Measurements from ENCODE around the gene FKBP4. TPM values are rescaled to one million over a fixed set of nuclear protein-coding genes. Genes with fewer than 3 reads are reported as not detected.

Gene FKBP4
- total and polyA plus RNA-seq, 2 experiments from 2014 or later = 126 to 223 TPM

GRCh38 chr12:2765052-2765451 is 29.7 kb upstream of the FKBP4 start:
- H3K9me3 Mint-ChIP-seq = no peaks in the 10 kb centered on the region
- no peak for TF ChIP-seq CREB1 (CRISPR knock-in tag; IDR thresholded peaks at IDR 0.05; ENCODE audit: low read depth)
- TF ChIP-seq ZNF331 (CRISPR knock-in tag; IDR thresholded peaks at IDR 0.05; ENCODE audit: low read depth) = no peak
- no peak for TF ChIP-seq REST (IDR thresholded peaks at IDR 0.05; ENCODE audit: unreplicated experiment)
- TF ChIP-seq ZNF114 (CRISPR knock-in tag; IDR thresholded peaks at IDR 0.05) = no peak
- TF ChIP-seq CTCF (conservative IDR thresholded peaks at IDR 0.05; ENCODE audit: low read depth in 2 of 2) = no peak
- TF ChIP-seq STAT1 (IDR thresholded peaks at IDR 0.05; ENCODE audit: unreplicated experiment) = no peak
- no peak for TF ChIP-seq JUNB (IDR thresholded peaks at IDR 0.05; ENCODE audit: unreplicated experiment)
- TF ChIP-seq EZH2phosphoT487 (IDR thresholded peaks at IDR 0.05; ENCODE audit: unreplicated experiment) = no peak
- TF ChIP-seq ETS1 (IDR thresholded peaks at IDR 0.05) = no peak
- TF ChIP-seq ZNF462 (CRISPR knock-in tag; IDR thresholded peaks at IDR 0.05) = no peak
- no peak for TF ChIP-seq EZH2 (IDR thresholded peaks at IDR 0.05; ENCODE audit: low read depth, unreplicated experiment)
- no peak for TF ChIP-seq NANOG (IDR thresholded peaks at IDR 0.05; ENCODE audit: borderline replicate concordance)
- TF ChIP-seq POLR2AphosphoS5 (IDR thresholded peaks at IDR 0.05; ENCODE audit: low read depth) = no peak

More at GRCh38 chr12:2765052-2765451, 29.7 kb upstream of the FKBP4 start:
- Histone ChIP-seq H3K9me2 (ENCODE audit: insufficient read depth) (peaks cover 2% of the 10 kb centered on the region; the same call in 1 of the 2 replicates), H3K27me3 (ENCODE audit: insufficient read depth) (no peaks in the 10 kb centered on the region), H4K20me1 (replicated peaks; ENCODE audit: insufficient read depth) (no peaks in the 10 kb centered on the region), H3K79me2 (replicated peaks; ENCODE audit: insufficient read depth) (no peaks in the 10 kb centered on the region), H3K4me3 (no peak overlapping the region), H3K4me2 (no peak overlapping the region), H2AFZ (peak overlapping the region; percentile 32; the same call in 1 of the 2 replicates), H3F3A (replicated peaks; ENCODE audit: low read depth) (no peaks in the 10 kb centered on the region), H3K36me3 (ENCODE audit: insufficient read depth) (no peaks in the 10 kb centered on the region), H3K4me1 (ENCODE audit: insufficient read depth) (no peaks in the 10 kb centered on the region), H3K27ac (ENCODE audit: low read depth) (no peak overlapping the region)
- H3K4me3 Mint-ChIP-seq = no peak overlapping the region
- peaks cover 4% of the 10 kb centered on the region for H3K27me3 Mint-ChIP-seq (ENCODE audit: insufficient read depth, low read depth, poor library complexity)
- H3K27ac Mint-ChIP-seq = no peak overlapping the region
- H3K36me3 Mint-ChIP-seq (ENCODE audit: low read depth) = no peaks in the 10 kb centered on the region
- ATAC-seq (no peak), DNase-seq (ENCODE audit: low spot score) (no peak)
- peaks cover 6% of the 10 kb centered on the region for H3K4me1 Mint-ChIP-seq

Measured in GM23338 (cell line).